ENCODE data around the gene MUC5B. TPM values are rescaled to one million over a fixed set of nuclear protein-coding genes. Genes with fewer than 3 reads are reported as not detected.

The MUC5B gene
- total and polyA plus RNA-seq, 2 of the 13 experiments (the other 11 are each of a cell fraction or from before 2014, with no cell fraction given), result 0.01 TPM; not detected in 1

GRCh38 chr11:1222491-1223345, at the start of gene MUC5B (continued):
- TF ChIP-seq ZNF383 (CRISPR knock-in tag; IDR thresholded peaks at IDR 0.05; ENCODE audit: borderline replicate concordance) (no peak), MAZ (IDR thresholded peaks at IDR 0.05; ENCODE audit: borderline replicate concordance, low read depth, low read length) (no peak), MAZ (CRISPR knock-in tag; IDR thresholded peaks at IDR 0.05; ENCODE audit: low read depth) (0 out of 2 replicates have a peak, but pooled peaks have one; percentile 43), MLX (CRISPR knock-in tag; IDR thresholded peaks at IDR 0.05) (peak; percentile 50; the same call in 1 of the 2 replicates), GABPB1 (CRISPR knock-in tag; IDR thresholded peaks at IDR 0.05) (peak; percentile 47; the same call in 1 of the 2 replicates), ZSCAN25 (CRISPR knock-in tag; IDR thresholded peaks at IDR 0.05) (peak; percentile 84), ATF1 (CRISPR knock-in tag; IDR thresholded peaks at IDR 0.05) (no peak), HNRNPL (IDR thresholded peaks at IDR 0.05; ENCODE audit: low read depth, low read length) (peak; percentile 51; the same call in 1 of the 2 replicates), ZNF687 (CRISPR knock-in tag; IDR thresholded peaks at IDR 0.05) (peak; percentile 54), UBTF (CRISPR knock-in tag; IDR thresholded peaks at IDR 0.05) (peak; percentile 48; the same call in 1 of the 2 replicates), HDAC2 (CRISPR knock-in tag; IDR thresholded peaks at IDR 0.05) (0 out of 2 replicates have a peak, but pooled peaks have one; percentile 13), PATZ1 (CRISPR knock-in tag; IDR thresholded peaks at IDR 0.05) (peak; percentile 70; the same call in 1 of the 2 replicates), ZNF576 (CRISPR knock-in tag; IDR thresholded peaks at IDR 0.05) (no peak)

Data from HepG2 (cell line).